Effector CD4-positive, alpha-beta T cell (primary cell): Measurements from ENCODE around the gene GABRA1. TPM values are rescaled to one million over a fixed set of nuclear protein-coding genes. Genes with fewer than 3 reads are reported as not detected.

ENCODE experiments used
- DNase-seq: peaks from one replicate; pipeline ENCODE4 v3.0.0-alpha.2; 2020
- total RNA-seq: gene quantifications from one replicate; lab custom pipeline; 2026; lab: John Stamatoyannopoulos, UW

GABRA1 gene
- total RNA-seq = not detected

GRCh38 chr5:161847941-161848391 is at the start of gene GABRA1:
Gene GABRA1 (plus strand): TSS chr5:161848120. CDS start chr5:161850811, 2,691 bp downstream.
- no peak for DNase-seq

- no peak for DNase-seq
Observed at GRCh38 chr5:161799316-161799715, 48.6 kb upstream of the GABRA1 start.

GRCh38 chr5:161804263-161804662 is 43.7 kb upstream of the GABRA1 start:
- DNase-seq = no peak

- DNase-seq = no peak
Observed at GRCh38 chr5:161846746-161847145, 1.2 kb upstream of the GABRA1 start.

GRCh38 chr5:161847447-161847846 is 473 bp upstream of the GABRA1 start:
- no peak for DNase-seq

GRCh38 chr5:161850491-161850890 is 2.6 kb downstream of the GABRA1 start:
- no peak for DNase-seq

- no peak for DNase-seq
Observed at GRCh38 chr5:161851691-161852299, 3.9 kb downstream of the GABRA1 start.

- no peak for DNase-seq
Observed at GRCh38 chr5:161857358-161857757, 9.4 kb downstream of the GABRA1 start.

GRCh38 chr5:161863259-161863658 is 15.3 kb downstream of the GABRA1 start:
- DNase-seq = no peak

- DNase-seq = no peak
Observed at GRCh38 chr5:161863811-161864210, 15.9 kb downstream of the GABRA1 start.

GRCh38 chr5:161865510-161865909 is 17.6 kb downstream of the GABRA1 start:
- DNase-seq = no peak

- no peak for DNase-seq
Observed at GRCh38 chr5:161889971-161890370, 42.1 kb downstream of the GABRA1 start.

GRCh38 chr5:161895514-161895913 is 47.6 kb downstream of the GABRA1 start:
- DNase-seq = no peak

- no peak for DNase-seq
Observed at GRCh38 chr5:161897033-161897432, 49.1 kb downstream of the GABRA1 start.

- DNase-seq = no peak
Observed at GRCh38 chr5:161899590-161899989, 51.7 kb downstream of the GABRA1 start.

- no peak for DNase-seq
Observed at GRCh38 chr5:161900981-161901380, 53.1 kb downstream of the GABRA1 start.

GRCh38 chr5:161921781-161922180 is 73.9 kb downstream of the GABRA1 start:
- no peak for DNase-seq

- DNase-seq = no peak
Observed at GRCh38 chr5:161924270-161924669, 76.3 kb downstream of the GABRA1 start.

GRCh38 chr5:161925960-161926359 is 78.0 kb downstream of the GABRA1 start:
- no peak for DNase-seq

- no peak for DNase-seq
Observed at GRCh38 chr5:161934486-161934885, 86.6 kb downstream of the GABRA1 start.

GRCh38 chr5:161944974-161945373 is 97.1 kb downstream of the GABRA1 start:
- DNase-seq = no peak

GRCh38 chr5:161946911-161947310 is 99.0 kb downstream of the GABRA1 start:
- no peak for DNase-seq
